Nephron (organoid): ENCODE measurements around the gene SMOC2.
"Not testable (repeated sequence)": the region's sequence is repeated elsewhere in the genome, so short reads cannot be mapped to it uniquely, and the experiment has no call there.

Experiments used
- H3K27ac Mint-ChIP-seq, 3 experiments: 2 replicates each; pipeline ENCODE4 v1.8.0; 2020; ENCODE audit warnings: mixed read lengths in 3 of 3, mild to moderate bottlenecking in 2 of 3, moderate library complexity in 1 of 3
- H3K27me3 Mint-ChIP-seq: 2 replicates; pipeline ENCODE4 v1.8.0; 2021; ENCODE audit warnings: low read depth, mild to moderate bottlenecking, moderate library complexity, mixed read lengths
- H3K36me3 Mint-ChIP-seq: 2 replicates; pipeline ENCODE4 v1.8.0; 2020; ENCODE audit warnings: low read depth, mixed read lengths
- H3K4me1 Mint-ChIP-seq: 2 replicates; pipeline ENCODE4 v1.8.0; 2020; ENCODE audit warnings: mixed read lengths
- H3K4me3 Mint-ChIP-seq, 3 experiments: 2 replicates each; pipeline ENCODE4 v1.8.0; 2020; ENCODE audit warnings: mild to moderate bottlenecking in 3 of 3, mixed read lengths in 3 of 3, moderate library complexity in 2 of 3
- H3K9me3 Mint-ChIP-seq: 2 replicates; pipeline ENCODE4 v1.8.0; 2020; ENCODE audit warnings: mixed read lengths
- CTCF ChIP-seq, 3 experiments: fragments of 200-600 bp; sonication (generic); IDR thresholded peaks; one replicate each; pipeline ENCODE4 v1.5.0; 2021; ENCODE audit warnings: antibody characterized with exemption in 3 of 3; ENCODE audit not compliant: unreplicated experiment in 3 of 3

Gene SMOC2

GRCh38 chr6:168563656-168564055 is 122.7 kb downstream of the SMOC2 start:
- Mint-ChIP-seq H3K4me3 (no peak overlapping the region), H3K27me3 (peaks cover 18% of the 10 kb centered on the region), H3K9me3 (no peaks in the 10 kb centered on the region), H3K4me1 (peaks cover 15% of the 10 kb centered on the region), H3K36me3 (no peaks in the 10 kb centered on the region), H3K27ac (no peak overlapping the region)
- TF ChIP-seq CTCF (IDR thresholded peaks at IDR 0.05; ENCODE audit: unreplicated experiment in 3 of 3) = no peak

GRCh38 chr6:168565112-168565511 is 124.1 kb downstream of the SMOC2 start:
- H3K27ac Mint-ChIP-seq = no peak overlapping the region
- H3K4me3 Mint-ChIP-seq = no peak overlapping the region
- no peaks in the 10 kb centered on the region for H3K36me3 Mint-ChIP-seq
- no peak for TF ChIP-seq CTCF (IDR thresholded peaks at IDR 0.05; ENCODE audit: unreplicated experiment in 3 of 3)
- H3K4me1 Mint-ChIP-seq = peaks cover 16% of the 10 kb centered on the region
- H3K9me3 Mint-ChIP-seq = no peaks in the 10 kb centered on the region
- H3K27me3 Mint-ChIP-seq = peaks cover 13% of the 10 kb centered on the region

GRCh38 chr6:168570211-168570610 is 129.2 kb downstream of the SMOC2 start:
- no peak for TF ChIP-seq CTCF (IDR thresholded peaks at IDR 0.05; ENCODE audit: unreplicated experiment in 3 of 3)

GRCh38 chr6:168571268-168571667 is 130.3 kb downstream of the SMOC2 start:
- Mint-ChIP-seq H3K27ac (peak overlapping the region in 2 of 3 experiments; percentile 49 to 82), H3K27me3 (no peaks in the 10 kb centered on the region), H3K9me3 (no peaks in the 10 kb centered on the region), H3K4me3 (no peak overlapping the region), H3K36me3 (no peaks in the 10 kb centered on the region), H3K4me1 (peaks cover 37% of the 10 kb centered on the region)
- no peak for TF ChIP-seq CTCF (IDR thresholded peaks at IDR 0.05; ENCODE audit: unreplicated experiment in 3 of 3)

More at GRCh38 chr6:168570211-168570610, 129.2 kb downstream of the SMOC2 start:
- peak overlapping the region; percentile 57 to 82 (median 80) for H3K27ac Mint-ChIP-seq
- no peaks in the 10 kb centered on the region for H3K36me3 Mint-ChIP-seq
- peak overlapping the region in 1 of 3 experiments; percentile 2 for H3K4me3 Mint-ChIP-seq
- H3K9me3 Mint-ChIP-seq = no peaks in the 10 kb centered on the region
- H3K4me1 Mint-ChIP-seq = peaks cover 35% of the 10 kb centered on the region
- H3K27me3 Mint-ChIP-seq = no peaks in the 10 kb centered on the region

- Mint-ChIP-seq H3K4me1 (peaks cover 37% of the 10 kb centered on the region), H3K27ac (peak overlapping the region in 2 of 3 experiments; percentile 93 to 95)
- not testable (repeated sequence) for H3K4me3 Mint-ChIP-seq, H3K36me3 Mint-ChIP-seq, H3K27me3 Mint-ChIP-seq, H3K9me3 Mint-ChIP-seq
Measured at GRCh38 chr6:168573276-168573835, 132.4 kb downstream of the SMOC2 start.

GRCh38 chr6:168574075-168574698 is 133.2 kb downstream of the SMOC2 start:
- peak overlapping the region; percentile 90 to 95 (median 93) for H3K27ac Mint-ChIP-seq
- H3K4me1 Mint-ChIP-seq = peaks cover 38% of the 10 kb centered on the region
- no peak for TF ChIP-seq CTCF (IDR thresholded peaks at IDR 0.05; ENCODE audit: unreplicated experiment in 3 of 3)
- H3K4me3 Mint-ChIP-seq = peak overlapping the region in 1 of 3 experiments; percentile 55
- no peaks in the 10 kb centered on the region for H3K27me3 Mint-ChIP-seq
- H3K9me3 Mint-ChIP-seq = no peaks in the 10 kb centered on the region
- no peaks in the 10 kb centered on the region for H3K36me3 Mint-ChIP-seq
